MM.1S (cell line): ENCODE results near the gene ZNF217.
"Not testable (repeated sequence)": the region's sequence is repeated elsewhere in the genome, so short reads cannot be mapped to it uniquely, and the experiment has no call there.

Source experiments
- DNase-seq: peaks from one replicate; pipeline ENCODE4 v3.0.0-alpha.2; 2015
- H2AFZ ChIP-seq: fragments of 300-600 bp; sonication (generic); 2 replicates; pipeline ENCODE4 v1.6.0; 2016; ENCODE audit warnings: antibody characterized with exemption, low read length
- H3F3A ChIP-seq: fragments of 300-600 bp; sonication (generic); 2 replicates; pipeline ENCODE4 v1.6.1; 2016; ENCODE audit warnings: mild to moderate bottlenecking, antibody characterized with exemption, low read length, moderate library complexity, mixed read lengths; ENCODE audit not compliant: insufficient read depth
- H3K27ac ChIP-seq: fragments of 300-600 bp; sonication (generic); 2 replicates; pipeline ENCODE4 v1.5.1; 2016; ENCODE audit warnings: mild to moderate bottlenecking, low read length
- H3K27me3 ChIP-seq: fragments of 300-600 bp; sonication (generic); replicated peaks from 2 replicates; pipeline ENCODE4 v1.6.0; 2016; ENCODE audit warnings: low read length; ENCODE audit not compliant: insufficient read depth
- H3K36me3 ChIP-seq: fragments of 300-600 bp; sonication (generic); replicated peaks from 2 replicates; pipeline ENCODE4 v1.6.1; 2016; ENCODE audit warnings: mild to moderate bottlenecking, low read length, mixed read lengths; ENCODE audit not compliant: insufficient read depth
- H3K4me1 ChIP-seq: fragments of 300-600 bp; sonication (generic); 2 replicates; pipeline ENCODE4 v1.6.1; 2016; ENCODE audit warnings: low read length, mixed read lengths
- H3K4me2 ChIP-seq: fragments of 300-600 bp; sonication (generic); 2 replicates; pipeline ENCODE4 v1.6.0; 2016; ENCODE audit warnings: low read depth, low read length
- H3K4me3 ChIP-seq: fragments of 300-600 bp; sonication (generic); 2 replicates; pipeline ENCODE4 v1.5.1; 2016; ENCODE audit warnings: low read length, mixed read lengths
- H3K79me2 ChIP-seq: fragments of 300-600 bp; sonication (generic); 2 replicates; pipeline ENCODE4 v1.6.1; 2016; ENCODE audit warnings: mixed run types, low read length, mixed read lengths
- H3K9ac ChIP-seq: fragments of 300-600 bp; sonication (generic); 2 replicates; pipeline ENCODE4 v1.6.1; 2016; ENCODE audit warnings: low read length, mixed read lengths
- H3K9me2 ChIP-seq: fragments of 300-600 bp; sonication (generic); replicated peaks from 2 replicates; pipeline ENCODE4 v1.6.1; 2016; ENCODE audit warnings: mild to moderate bottlenecking, low read length, mixed read lengths; ENCODE audit not compliant: insufficient read depth
- H3K9me3 ChIP-seq: fragments of 300-600 bp; sonication (generic); replicated peaks from 2 replicates; pipeline ENCODE4 v1.6.1; 2016; ENCODE audit warnings: mild to moderate bottlenecking, low read length, mixed read lengths; ENCODE audit not compliant: insufficient read depth
- H4K20me1 ChIP-seq: fragments of 300-600 bp; sonication (generic); 2 replicates; pipeline ENCODE4 v1.6.1; 2016; ENCODE audit warnings: mild to moderate bottlenecking, low read length, moderate library complexity, mixed read lengths; ENCODE audit not compliant: insufficient read depth
- EZH2 ChIP-seq: fragments of 300-600 bp; sonication (generic); optimal IDR thresholded peaks from 2 replicates; pipeline ENCODE3; 2017; ENCODE audit warnings: low read depth, mild to moderate bottlenecking, antibody characterized with exemption, low read length, mixed read lengths
- EZH2phosphoT487 ChIP-seq: fragments of 300-600 bp; sonication (generic); IDR thresholded peaks from 2 replicates; pipeline ENCODE4 v1.6.1; 2018; ENCODE audit warnings: antibody characterized with exemption, low read length
- TF ChIP-seq, protein P1 (sequence below): fragments of 300-600 bp; sonication (generic); IDR thresholded peaks from 2 replicates; pipeline ENCODE4 v1.5.1; 2016; ENCODE audit warnings: antibody characterized with exemption, low read length, mixed read lengths

ZNF217 gene

DNA sequence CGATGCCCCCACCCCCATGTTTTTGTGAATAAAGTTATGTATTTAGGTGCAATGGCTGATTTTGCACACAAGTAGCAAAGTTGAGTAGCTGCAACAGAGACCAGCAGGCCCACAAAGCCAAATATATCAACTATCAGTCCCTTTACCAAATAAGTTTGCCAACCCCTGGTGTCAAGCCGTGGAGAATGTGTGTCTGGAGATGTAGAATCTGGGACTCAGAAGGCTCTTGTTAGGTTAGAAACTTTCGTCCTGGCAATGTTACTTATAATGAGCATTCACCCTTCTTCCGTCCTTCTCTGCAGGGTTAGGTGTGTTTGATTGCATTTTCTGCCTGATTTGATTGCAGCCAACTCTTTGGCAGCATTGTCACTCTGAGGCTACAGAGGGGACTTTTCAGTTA lies 57.8 kb downstream of the ZNF217 start:
- TF ChIP-seq EZH2 (no peak), EZH2phosphoT487 (no peak)
- TF ChIP-seq, protein P1, sequence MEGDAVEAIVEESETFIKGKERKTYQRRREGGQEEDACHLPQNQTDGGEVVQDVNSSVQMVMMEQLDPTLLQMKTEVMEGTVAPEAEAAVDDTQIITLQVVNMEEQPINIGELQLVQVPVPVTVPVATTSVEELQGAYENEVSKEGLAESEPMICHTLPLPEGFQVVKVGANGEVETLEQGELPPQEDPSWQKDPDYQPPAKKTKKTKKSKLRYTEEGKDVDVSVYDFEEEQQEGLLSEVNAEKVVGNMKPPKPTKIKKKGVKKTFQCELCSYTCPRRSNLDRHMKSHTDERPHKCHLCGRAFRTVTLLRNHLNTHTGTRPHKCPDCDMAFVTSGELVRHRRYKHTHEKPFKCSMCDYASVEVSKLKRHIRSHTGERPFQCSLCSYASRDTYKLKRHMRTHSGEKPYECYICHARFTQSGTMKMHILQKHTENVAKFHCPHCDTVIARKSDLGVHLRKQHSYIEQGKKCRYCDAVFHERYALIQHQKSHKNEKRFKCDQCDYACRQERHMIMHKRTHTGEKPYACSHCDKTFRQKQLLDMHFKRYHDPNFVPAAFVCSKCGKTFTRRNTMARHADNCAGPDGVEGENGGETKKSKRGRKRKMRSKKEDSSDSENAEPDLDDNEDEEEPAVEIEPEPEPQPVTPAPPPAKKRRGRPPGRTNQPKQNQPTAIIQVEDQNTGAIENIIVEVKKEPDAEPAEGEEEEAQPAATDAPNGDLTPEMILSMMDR = no peak
- Histone ChIP-seq H3K36me3 (no peaks in the 10 kb centered on the region), H3K9ac (no peak overlapping the region), H3K4me2 (no peak overlapping the region), H3K4me1 (no peaks in the 10 kb centered on the region), H3K9me2 (no peaks in the 10 kb centered on the region), H3K4me3 (no peak overlapping the region), H3K27ac (no peak overlapping the region), H2AFZ (no peak overlapping the region), H3K9me3 (no peaks in the 10 kb centered on the region), H3F3A (no peaks in the 10 kb centered on the region), H3K79me2 (no peaks in the 10 kb centered on the region), H4K20me1 (no peaks in the 10 kb centered on the region), H3K27me3 (no peaks in the 10 kb centered on the region)
- no peak for DNase-seq

DNA sequence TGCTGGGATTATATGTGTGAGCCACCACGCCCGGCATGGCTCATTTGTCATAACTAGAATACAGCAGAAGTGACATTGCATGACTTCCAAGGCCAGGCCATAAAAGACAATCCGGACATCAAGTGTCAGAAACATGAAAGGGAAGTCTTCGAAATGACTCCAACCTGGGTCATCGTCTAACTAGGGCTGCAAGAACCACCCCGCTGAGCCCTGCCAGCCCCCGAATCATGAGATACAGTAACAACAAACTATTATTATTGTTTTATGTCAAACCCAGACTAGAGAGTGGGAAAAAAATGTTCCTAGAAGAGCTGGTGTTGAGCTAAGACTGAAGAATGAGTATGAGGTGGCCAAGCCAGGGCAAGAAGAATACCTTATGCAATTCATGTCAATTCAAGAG lies 59.6 kb downstream of the ZNF217 start:
- Histone ChIP-seq H3F3A (no peaks in the 10 kb centered on the region), H3K4me3 (no peak overlapping the region), H3K36me3 (no peaks in the 10 kb centered on the region), H3K9me2 (no peaks in the 10 kb centered on the region), H3K27ac (no peak overlapping the region), H3K9ac (no peak overlapping the region), H3K4me1 (no peaks in the 10 kb centered on the region), H4K20me1 (no peaks in the 10 kb centered on the region), H3K4me2 (no peak overlapping the region), H3K79me2 (no peaks in the 10 kb centered on the region), H2AFZ (no peak overlapping the region), H3K9me3 (no peaks in the 10 kb centered on the region), H3K27me3 (no peaks in the 10 kb centered on the region)
- no peak for DNase-seq
- no peak for TF ChIP-seq EZH2

DNA sequence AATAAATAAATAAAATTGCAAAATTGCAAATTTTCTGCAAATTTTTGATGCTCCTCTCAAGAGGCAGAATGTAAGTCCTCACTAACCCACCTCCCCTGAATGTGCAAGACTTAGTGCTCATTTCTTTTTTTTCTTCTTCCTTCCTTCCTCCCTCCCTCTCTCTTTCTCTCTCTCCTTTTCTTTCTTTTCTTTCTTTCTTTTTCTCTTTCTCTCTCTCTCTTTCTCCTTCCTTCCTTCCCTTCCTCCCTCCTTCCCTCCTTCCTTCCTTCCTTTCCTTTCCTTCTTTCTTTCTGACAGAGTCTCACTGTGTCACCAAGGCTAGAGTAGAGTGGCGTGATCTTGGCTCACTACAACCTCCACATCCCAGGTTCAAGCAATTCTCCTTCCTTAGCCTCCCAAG lies 60.1 kb downstream of the ZNF217 start:
- no peaks in the 10 kb centered on the region for H3K9me3 ChIP-seq
- TF ChIP-seq EZH2 = no peak
- TF ChIP-seq EZH2phosphoT487 = no peak
- TF ChIP-seq, protein P1 = no peak
- no peak overlapping the region for H3K9ac ChIP-seq
- no peaks in the 10 kb centered on the region for H3K79me2 ChIP-seq
- H3K9me2 ChIP-seq = no peaks in the 10 kb centered on the region
- DNase-seq = no peak
- H3K4me2 ChIP-seq = no peak overlapping the region
- no peak overlapping the region for H3K4me3 ChIP-seq
- no peaks in the 10 kb centered on the region for H4K20me1 ChIP-seq
- no peaks in the 10 kb centered on the region for H3F3A ChIP-seq
- H3K4me1 ChIP-seq = no peaks in the 10 kb centered on the region
- H3K27ac ChIP-seq = no peak overlapping the region
- H3K36me3 ChIP-seq = no peaks in the 10 kb centered on the region
- H3K27me3 ChIP-seq = no peaks in the 10 kb centered on the region
- H2AFZ ChIP-seq = no peak overlapping the region

DNA sequence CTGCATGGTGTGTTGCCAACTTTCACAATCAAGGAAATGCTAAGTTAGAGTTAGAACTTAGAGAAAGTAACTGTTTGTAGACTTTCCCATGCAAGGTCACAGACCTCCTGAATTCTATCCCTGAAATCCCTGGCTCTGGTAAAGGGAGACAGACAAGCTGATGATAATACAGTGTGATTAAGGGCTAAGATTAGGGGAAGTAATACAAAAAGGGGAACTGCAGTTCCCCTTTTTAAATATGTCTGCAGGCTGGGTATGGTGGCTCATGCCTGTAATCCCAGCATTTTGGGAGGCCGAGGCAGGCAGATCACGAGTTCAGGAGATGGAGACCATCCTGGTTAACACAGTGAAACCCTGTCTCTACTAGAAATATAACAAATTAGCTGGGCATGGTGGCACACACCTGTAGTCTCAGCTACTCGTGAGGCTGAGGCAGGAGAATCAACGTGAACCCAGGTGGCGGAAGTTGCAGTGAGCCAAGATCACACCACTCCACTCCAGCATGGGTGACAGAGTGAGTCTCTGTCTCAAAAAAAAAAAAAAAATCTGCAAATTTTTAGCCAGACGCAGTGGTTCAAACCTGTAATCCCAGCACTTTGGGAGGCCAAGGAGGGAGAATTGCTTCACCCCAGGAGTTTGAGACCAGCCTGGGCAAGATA lies 60.9 kb downstream of the ZNF217 start:
- not testable (repeated sequence) for H3K9ac ChIP-seq, H3K36me3 ChIP-seq, H3K4me3 ChIP-seq, H3F3A ChIP-seq, H3K4me2 ChIP-seq, H3K27ac ChIP-seq, H3K27me3 ChIP-seq, H2AFZ ChIP-seq, H4K20me1 ChIP-seq, H3K4me1 ChIP-seq, H3K79me2 ChIP-seq, H3K9me2 ChIP-seq, DNase-seq, H3K9me3 ChIP-seq
